Stimulated activated memory B cell treated with anti-CD40 and anti-IgM and Interleukin-4, amounts not matched to agents 10 μg/mL and 1 μg/mL and 100 μg/mL, for 72 hours (primary cell): ENCODE measurements around the gene CDH4.

Source experiments
- ATAC-seq: fragments of 150-1000 bp; cut with Tn5 transposase; 2 replicates; pipeline ENCODE4 v1.10.0; 2021
- H3K27ac Mint-ChIP-seq: one replicate; pipeline ENCODE4 v1.8.0; 2022; ENCODE audit warnings: mild to moderate bottlenecking, mixed read lengths
- H3K27me3 Mint-ChIP-seq: one replicate; pipeline ENCODE4 v1.8.0; 2022; ENCODE audit warnings: mixed read lengths
- H3K36me3 Mint-ChIP-seq: one replicate; pipeline ENCODE4 v1.8.0; 2022; ENCODE audit warnings: mixed read lengths
- H3K4me1 Mint-ChIP-seq: one replicate; pipeline ENCODE4 v1.8.0; 2022; ENCODE audit warnings: mixed read lengths
- H3K4me3 Mint-ChIP-seq: one replicate; pipeline ENCODE4 v1.8.0; 2022; ENCODE audit warnings: mild to moderate bottlenecking, moderate library complexity, mixed read lengths
- H3K9me3 Mint-ChIP-seq: one replicate; pipeline ENCODE4 v1.8.0; 2022; ENCODE audit warnings: mixed read lengths

CDH4 gene

GRCh38 chr20:61526907-61527306 lies 274.8 kb downstream of the CDH4 start:
- no peak for ATAC-seq
- Mint-ChIP-seq H3K4me1 (no peaks in the 10 kb centered on the region), H3K9me3 (no peaks in the 10 kb centered on the region), H3K27ac (no peak overlapping the region), H3K4me3 (no peak overlapping the region), H3K36me3 (no peaks in the 10 kb centered on the region), H3K27me3 (no peaks in the 10 kb centered on the region)

DNA sequence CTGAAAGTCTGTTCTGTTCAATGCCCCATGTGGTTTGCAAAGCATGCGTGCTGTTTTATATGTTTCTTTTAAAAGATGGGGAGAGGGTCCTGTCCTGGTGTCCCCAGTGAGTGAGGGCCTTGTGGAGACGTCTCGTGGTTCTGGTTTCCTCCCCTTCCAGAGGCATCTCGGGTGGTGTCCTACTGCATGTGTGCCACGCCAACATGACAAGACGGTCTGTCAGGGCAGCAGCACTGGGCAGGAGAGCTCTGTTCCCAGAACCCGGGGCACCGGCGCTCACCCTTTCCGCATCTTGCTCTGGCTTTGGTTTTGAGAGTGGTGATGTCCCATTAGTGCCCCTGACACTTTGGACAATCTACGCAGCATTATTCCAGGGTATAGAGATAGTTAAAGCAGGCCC lies 275.6 kb downstream of the CDH4 start:
- Mint-ChIP-seq H3K36me3 (no peaks in the 10 kb centered on the region), H3K4me1 (no peaks in the 10 kb centered on the region), H3K27me3 (no peaks in the 10 kb centered on the region), H3K27ac (no peak overlapping the region), H3K9me3 (no peaks in the 10 kb centered on the region), H3K4me3 (no peak overlapping the region)
- ATAC-seq, result no peak

GRCh38 chr20:61528591-61528990 lies 276.5 kb downstream of the CDH4 start:
- Mint-ChIP-seq H3K27me3 (no peaks in the 10 kb centered on the region), H3K36me3 (no peaks in the 10 kb centered on the region), H3K9me3 (no peaks in the 10 kb centered on the region), H3K4me3 (no peak overlapping the region), H3K4me1 (no peaks in the 10 kb centered on the region), H3K27ac (no peak overlapping the region)
- no peak for ATAC-seq

- H3K27me3 Mint-ChIP-seq, result no peaks in the 10 kb centered on the region
- H3K9me3 Mint-ChIP-seq, result no peaks in the 10 kb centered on the region
- H3K27ac Mint-ChIP-seq, result no peak overlapping the region
- H3K36me3 Mint-ChIP-seq, result no peaks in the 10 kb centered on the region
- no peaks in the 10 kb centered on the region for H3K4me1 Mint-ChIP-seq
- ATAC-seq, result no peak
- H3K4me3 Mint-ChIP-seq, result no peak overlapping the region
Measured at GRCh38 chr20:61529354-61529753, 277.3 kb downstream of the CDH4 start.

DNA sequence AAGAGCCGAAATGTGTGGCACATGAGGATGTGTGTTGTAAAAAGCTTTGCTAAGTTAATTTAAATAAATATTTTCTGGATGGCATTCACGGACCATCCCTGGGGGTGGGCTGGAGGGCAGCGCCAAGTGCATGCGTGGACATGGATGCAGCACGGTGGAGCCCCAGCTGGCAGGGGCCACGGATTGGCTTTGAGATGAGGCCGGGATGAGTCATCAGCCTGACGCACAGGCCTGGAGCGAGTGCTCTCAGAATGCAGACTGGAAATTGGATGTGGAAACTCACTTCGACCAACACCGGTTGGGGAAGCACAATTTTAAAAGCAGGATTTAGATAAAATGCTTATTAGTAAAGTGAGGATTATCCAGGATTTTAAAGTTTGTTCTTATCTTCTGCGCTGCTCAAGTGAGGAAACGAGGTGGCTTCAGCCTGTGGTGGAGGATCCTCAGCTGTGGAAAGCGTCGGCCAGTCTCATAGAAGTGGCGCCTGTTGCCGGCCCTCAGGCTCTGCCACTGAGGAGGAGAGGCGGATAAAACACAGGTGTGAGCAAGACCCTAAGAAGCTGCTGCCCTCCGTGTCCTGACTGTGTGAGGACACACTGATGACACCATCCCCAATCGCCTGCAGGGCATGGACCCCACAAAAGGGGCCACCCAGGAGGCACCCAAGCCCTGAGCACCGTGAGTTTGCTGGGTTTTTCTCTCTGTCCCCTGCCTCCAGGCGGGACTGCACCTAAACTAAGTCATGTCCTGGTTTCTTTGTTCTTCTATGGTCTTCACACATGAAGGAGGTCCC lies 279.7 kb downstream of the CDH4 start:
- no peaks in the 10 kb centered on the region for H3K9me3 Mint-ChIP-seq
- no peak overlapping the region for H3K27ac Mint-ChIP-seq
- H3K36me3 Mint-ChIP-seq, result no peaks in the 10 kb centered on the region
- no peak for ATAC-seq
- no peaks in the 10 kb centered on the region for H3K4me1 Mint-ChIP-seq
- H3K27me3 Mint-ChIP-seq, result no peaks in the 10 kb centered on the region
- no peak overlapping the region for H3K4me3 Mint-ChIP-seq

DNA sequence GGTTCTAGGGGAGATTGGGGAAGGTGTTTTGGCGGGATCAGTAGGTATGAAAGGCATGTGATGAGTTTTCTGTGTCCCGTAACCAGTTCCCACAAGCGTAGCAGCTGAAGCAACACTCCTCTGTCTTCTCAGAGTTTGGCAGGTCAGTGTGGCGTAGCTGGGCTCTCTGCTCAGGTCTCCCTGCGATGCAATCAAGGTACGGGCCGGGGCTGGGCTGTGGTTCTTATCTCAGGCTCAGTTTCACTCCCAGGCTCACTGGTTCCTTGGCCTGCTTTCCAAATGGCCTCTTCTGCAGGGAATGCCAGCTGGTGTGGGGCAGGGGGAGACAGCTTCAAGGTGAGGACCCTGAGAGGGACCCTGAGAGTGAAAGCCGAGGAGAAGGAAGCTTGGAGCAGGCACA lies 280.7 kb downstream of the CDH4 start:
- H3K4me3 Mint-ChIP-seq, result no peak overlapping the region
- no peaks in the 10 kb centered on the region for H3K9me3 Mint-ChIP-seq
- no peaks in the 10 kb centered on the region for H3K4me1 Mint-ChIP-seq
- H3K27me3 Mint-ChIP-seq, result no peaks in the 10 kb centered on the region
- H3K36me3 Mint-ChIP-seq, result no peaks in the 10 kb centered on the region
- no peak for ATAC-seq
- H3K27ac Mint-ChIP-seq, result no peak overlapping the region

GRCh38 chr20:61533231-61533631 lies 281.2 kb downstream of the CDH4 start:
- ATAC-seq, result peak; percentile 25
- no peaks in the 10 kb centered on the region for H3K4me1 Mint-ChIP-seq
- H3K36me3 Mint-ChIP-seq, result no peaks in the 10 kb centered on the region
- no peaks in the 10 kb centered on the region for H3K9me3 Mint-ChIP-seq
- no peak overlapping the region for H3K4me3 Mint-ChIP-seq
- no peak overlapping the region for H3K27ac Mint-ChIP-seq
- no peaks in the 10 kb centered on the region for H3K27me3 Mint-ChIP-seq

- no peak overlapping the region for H3K4me3 Mint-ChIP-seq
- no peaks in the 10 kb centered on the region for H3K9me3 Mint-ChIP-seq
- ATAC-seq, result no peak
- no peaks in the 10 kb centered on the region for H3K27me3 Mint-ChIP-seq
- H3K27ac Mint-ChIP-seq, result no peak overlapping the region
- no peaks in the 10 kb centered on the region for H3K4me1 Mint-ChIP-seq
- no peaks in the 10 kb centered on the region for H3K36me3 Mint-ChIP-seq
Measured at GRCh38 chr20:61534346-61534745, 282.3 kb downstream of the CDH4 start.

DNA sequence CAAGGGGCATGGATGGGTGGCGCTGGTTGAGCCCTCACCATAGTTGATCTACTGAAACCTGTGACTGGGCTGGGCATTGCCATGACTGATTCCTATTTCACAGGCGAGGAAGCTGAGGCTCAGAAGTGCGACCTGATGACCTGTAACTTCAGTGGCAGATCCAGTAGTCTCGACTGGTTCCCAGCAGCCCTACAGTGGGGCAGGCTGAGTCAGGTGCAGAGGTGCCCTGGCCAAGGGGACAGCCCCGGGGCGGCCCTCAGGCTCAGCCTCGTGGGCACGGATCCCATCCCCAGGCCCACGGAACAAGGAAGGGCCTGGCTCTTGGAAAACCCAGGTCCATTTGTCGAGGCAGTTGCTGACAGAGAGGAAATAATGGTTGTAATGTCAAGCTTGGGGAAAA lies 283.0 kb downstream of the CDH4 start:
- Mint-ChIP-seq H3K36me3 (no peaks in the 10 kb centered on the region), H3K4me1 (no peaks in the 10 kb centered on the region), H3K9me3 (no peaks in the 10 kb centered on the region), H3K27ac (no peak overlapping the region), H3K27me3 (no peaks in the 10 kb centered on the region), H3K4me3 (no peak overlapping the region)
- ATAC-seq, result no peak

DNA sequence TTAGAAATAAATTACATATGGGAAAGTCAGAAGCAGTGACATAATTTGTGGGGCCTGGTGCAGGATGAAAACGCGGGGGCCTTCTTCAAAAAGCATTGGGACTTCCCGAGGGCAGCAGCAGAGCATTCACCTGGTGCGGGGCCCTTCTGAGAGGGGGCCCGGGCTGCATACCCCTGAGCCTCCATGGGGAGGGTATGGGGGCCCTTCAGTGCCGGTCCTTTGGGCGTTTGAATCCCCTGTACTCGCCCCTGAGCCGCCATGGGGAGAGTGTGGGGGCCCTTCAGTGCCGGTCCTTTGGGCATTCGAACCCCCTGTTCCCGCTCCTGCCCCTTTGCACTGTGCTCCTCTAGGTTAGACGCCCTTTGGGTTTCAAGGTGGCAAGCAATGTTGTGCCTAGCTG lies 283.5 kb downstream of the CDH4 start:
- H3K4me1 Mint-ChIP-seq, result no peaks in the 10 kb centered on the region
- no peak overlapping the region for H3K27ac Mint-ChIP-seq
- no peaks in the 10 kb centered on the region for H3K36me3 Mint-ChIP-seq
- no peak for ATAC-seq
- H3K27me3 Mint-ChIP-seq, result no peaks in the 10 kb centered on the region
- H3K4me3 Mint-ChIP-seq, result no peak overlapping the region
- H3K9me3 Mint-ChIP-seq, result no peaks in the 10 kb centered on the region

- no peaks in the 10 kb centered on the region for H3K9me3 Mint-ChIP-seq
- H3K36me3 Mint-ChIP-seq, result no peaks in the 10 kb centered on the region
- H3K27ac Mint-ChIP-seq, result no peak overlapping the region
- H3K4me3 Mint-ChIP-seq, result no peak overlapping the region
- no peaks in the 10 kb centered on the region for H3K27me3 Mint-ChIP-seq
- H3K4me1 Mint-ChIP-seq, result no peaks in the 10 kb centered on the region
- no peak for ATAC-seq
Measured at GRCh38 chr20:61535956-61536355, 283.9 kb downstream of the CDH4 start.

DNA sequence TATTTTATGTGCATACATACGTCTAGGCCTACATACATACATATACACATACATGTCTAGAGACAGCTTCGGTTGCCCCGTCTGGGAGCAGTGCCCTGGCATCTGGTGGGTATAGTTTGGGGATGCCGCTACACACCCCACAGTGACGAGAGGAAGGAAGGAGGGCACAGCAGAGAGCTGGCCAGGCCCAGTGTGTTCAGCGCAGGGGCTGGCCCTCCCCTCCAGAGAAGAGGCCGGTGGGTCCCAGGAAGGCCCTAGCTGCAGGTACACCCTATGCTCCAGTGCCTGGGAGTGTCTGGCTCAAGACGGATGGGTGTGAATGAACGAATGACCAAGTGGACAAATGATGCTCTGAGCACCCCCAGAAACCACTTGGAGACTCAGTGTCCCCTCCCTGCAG lies 284.6 kb downstream of the CDH4 start:
- Mint-ChIP-seq H3K9me3 (no peaks in the 10 kb centered on the region), H3K27ac (no peak overlapping the region), H3K4me1 (no peaks in the 10 kb centered on the region), H3K27me3 (no peaks in the 10 kb centered on the region), H3K4me3 (no peak overlapping the region), H3K36me3 (no peaks in the 10 kb centered on the region)
- no peak for ATAC-seq

DNA sequence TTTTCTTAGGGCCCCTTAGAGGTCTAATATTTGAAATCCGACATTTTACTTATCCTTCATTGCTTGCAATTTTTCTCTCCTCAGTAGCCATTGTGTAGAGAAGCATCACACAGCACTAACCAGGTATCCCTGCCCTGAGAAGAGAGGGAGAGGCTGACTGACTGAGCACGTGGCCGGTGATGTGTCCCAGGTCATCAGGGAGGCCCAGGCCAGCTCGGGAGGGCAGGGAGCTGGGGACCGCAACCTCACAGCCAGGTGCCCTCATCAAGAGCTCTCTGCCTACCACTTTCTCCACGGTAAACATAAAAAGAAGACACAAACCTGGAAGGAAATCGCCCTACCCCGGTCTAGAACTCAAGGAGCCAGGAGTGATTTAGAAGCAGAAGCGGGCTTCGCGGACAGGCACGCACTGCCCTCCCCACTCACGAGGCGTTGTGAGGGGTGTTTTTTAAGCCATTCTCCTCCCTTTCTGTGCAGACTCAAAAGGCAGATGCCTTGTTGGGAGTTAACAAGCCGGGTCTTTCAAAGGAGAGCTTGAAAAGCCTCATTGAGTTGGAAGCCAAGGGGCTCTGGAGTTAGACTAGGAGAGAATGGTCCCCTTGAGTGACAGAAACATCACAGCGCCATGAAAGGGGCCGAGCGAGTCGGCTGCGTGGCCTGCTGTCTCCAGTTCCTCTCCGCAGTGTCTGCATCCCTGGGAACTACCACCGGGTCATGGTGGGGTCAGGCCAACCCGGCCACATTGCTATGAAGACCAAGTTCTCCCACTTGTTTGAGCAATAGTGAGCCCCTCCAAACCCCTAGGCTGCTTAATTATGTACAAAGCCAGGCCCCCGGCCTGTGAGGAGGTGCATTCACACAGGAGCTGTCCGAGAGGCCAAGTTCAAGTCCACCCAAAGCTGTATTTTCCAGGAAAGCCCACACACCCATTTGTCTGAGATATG lies 285.4 kb downstream of the CDH4 start:
- Mint-ChIP-seq H3K9me3 (no peaks in the 10 kb centered on the region), H3K4me1 (no peaks in the 10 kb centered on the region), H3K4me3 (no peak overlapping the region), H3K36me3 (no peaks in the 10 kb centered on the region), H3K27ac (no peak overlapping the region), H3K27me3 (no peaks in the 10 kb centered on the region)
- no peak for ATAC-seq

GRCh38 chr20:61538183-61538942 lies 286.3 kb downstream of the CDH4 start:
- H3K4me3 Mint-ChIP-seq, result no peak overlapping the region
- H3K9me3 Mint-ChIP-seq, result no peaks in the 10 kb centered on the region
- no peak overlapping the region for H3K27ac Mint-ChIP-seq
- no peaks in the 10 kb centered on the region for H3K27me3 Mint-ChIP-seq
- no peaks in the 10 kb centered on the region for H3K4me1 Mint-ChIP-seq
- no peak for ATAC-seq
- no peaks in the 10 kb centered on the region for H3K36me3 Mint-ChIP-seq

DNA sequence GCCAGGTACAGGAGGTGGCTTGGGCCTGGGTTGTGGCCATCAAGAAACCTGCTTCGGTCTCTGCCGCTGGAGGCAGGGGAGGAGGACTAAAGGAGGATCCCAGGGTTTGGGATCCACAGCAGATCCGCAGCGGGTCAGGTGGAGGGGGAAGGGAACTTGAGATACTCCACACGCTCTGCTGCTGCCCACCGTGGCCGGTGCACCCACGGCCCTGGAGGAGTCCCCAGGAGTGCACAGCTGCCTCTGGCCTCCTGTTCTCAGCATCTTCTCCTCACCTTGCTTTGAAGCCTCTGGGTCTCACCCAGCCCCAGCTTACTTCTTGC lies 286.8 kb downstream of the CDH4 start:
- Mint-ChIP-seq H3K4me3 (no peak overlapping the region), H3K36me3 (no peaks in the 10 kb centered on the region), H3K27ac (no peak overlapping the region), H3K27me3 (no peaks in the 10 kb centered on the region), H3K4me1 (no peaks in the 10 kb centered on the region), H3K9me3 (no peaks in the 10 kb centered on the region)
- no peak for ATAC-seq
